GM18508 (cell line): ENCODE data around the gene FNDC11.
"Not testable (repeated sequence)": the region's sequence is repeated elsewhere in the genome, so short reads cannot be mapped to it uniquely, and the experiment has no call there.

Experiments used
- ATAC-seq: cut with Tn5 transposase; IDR thresholded peaks from one replicate; pipeline ENCODE4 v1.9.1; 2021; ENCODE audit warnings: moderate number of reproducible peaks; ENCODE audit not compliant: insufficient read depth, unreplicated experiment

FNDC11 gene

GRCh38 chr20:63565021-63565698 is 11.2 kb downstream of the FNDC11 start:
- no peak for ATAC-seq

DNA sequence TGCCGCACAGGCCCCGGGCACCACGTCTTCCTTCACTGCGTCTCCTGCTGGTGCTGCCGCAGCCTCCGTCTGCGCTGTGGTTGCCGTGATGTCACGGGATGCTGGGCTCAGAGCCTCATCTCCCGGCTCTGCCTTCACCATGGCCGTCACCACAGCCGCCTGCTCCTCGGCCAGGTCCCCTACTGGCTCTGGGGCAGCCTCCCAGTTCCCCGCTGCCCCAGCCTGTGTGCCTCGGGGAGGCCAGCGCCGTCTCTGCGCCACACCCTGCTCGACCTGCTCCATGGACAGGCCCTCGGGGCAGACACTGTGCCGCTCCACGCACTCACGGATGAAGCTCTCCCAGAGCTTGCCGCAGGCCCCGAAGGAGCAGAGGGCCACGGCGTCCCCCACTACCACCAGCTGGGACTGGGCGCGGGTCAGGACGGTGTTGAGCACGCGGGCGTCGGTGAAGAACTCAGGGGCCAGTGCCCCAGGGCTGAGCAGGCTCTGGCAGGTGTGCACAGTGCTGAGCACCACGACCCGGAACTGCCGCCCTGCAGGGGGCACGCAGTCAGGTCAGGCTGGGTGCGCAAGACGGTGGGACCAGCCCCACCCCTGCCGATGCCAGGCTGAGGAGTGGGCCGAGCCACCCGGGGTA is 11.9 kb downstream of the FNDC11 start:
- ATAC-seq: no peak

- ATAC-seq: no peak
These were observed 12.6 kb downstream of the FNDC11 start for GRCh38 chr20:63566395-63567135.

DNA sequence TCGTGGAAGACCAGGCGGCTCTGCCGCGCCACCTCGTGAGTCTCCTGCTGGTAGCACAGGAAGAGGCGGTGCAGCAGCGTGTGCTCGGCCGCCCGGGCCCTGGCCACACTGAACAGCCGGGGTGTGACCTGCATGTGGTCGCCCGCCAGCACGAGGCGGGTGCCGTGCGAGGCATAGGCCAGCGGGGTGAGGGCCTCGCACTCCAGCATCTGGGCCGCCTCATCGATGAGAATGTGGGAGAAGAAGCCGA is 13.1 kb downstream of the FNDC11 start:
- no peak for ATAC-seq

- no peak for ATAC-seq
These were observed 13.6 kb downstream of the FNDC11 start for GRCh38 chr20:63567386-63568169.

- ATAC-seq: no peak
These were observed 14.4 kb downstream of the FNDC11 start for GRCh38 chr20:63568170-63568981.

- no peak for ATAC-seq
These were observed 15.3 kb downstream of the FNDC11 start for GRCh38 chr20:63568986-63569949.

- ATAC-seq: no peak
These were observed 16.5 kb downstream of the FNDC11 start for GRCh38 chr20:63570281-63571086.

- not testable (repeated sequence) for ATAC-seq
These were observed 17.1 kb downstream of the FNDC11 start for GRCh38 chr20:63571087-63571478.

DNA sequence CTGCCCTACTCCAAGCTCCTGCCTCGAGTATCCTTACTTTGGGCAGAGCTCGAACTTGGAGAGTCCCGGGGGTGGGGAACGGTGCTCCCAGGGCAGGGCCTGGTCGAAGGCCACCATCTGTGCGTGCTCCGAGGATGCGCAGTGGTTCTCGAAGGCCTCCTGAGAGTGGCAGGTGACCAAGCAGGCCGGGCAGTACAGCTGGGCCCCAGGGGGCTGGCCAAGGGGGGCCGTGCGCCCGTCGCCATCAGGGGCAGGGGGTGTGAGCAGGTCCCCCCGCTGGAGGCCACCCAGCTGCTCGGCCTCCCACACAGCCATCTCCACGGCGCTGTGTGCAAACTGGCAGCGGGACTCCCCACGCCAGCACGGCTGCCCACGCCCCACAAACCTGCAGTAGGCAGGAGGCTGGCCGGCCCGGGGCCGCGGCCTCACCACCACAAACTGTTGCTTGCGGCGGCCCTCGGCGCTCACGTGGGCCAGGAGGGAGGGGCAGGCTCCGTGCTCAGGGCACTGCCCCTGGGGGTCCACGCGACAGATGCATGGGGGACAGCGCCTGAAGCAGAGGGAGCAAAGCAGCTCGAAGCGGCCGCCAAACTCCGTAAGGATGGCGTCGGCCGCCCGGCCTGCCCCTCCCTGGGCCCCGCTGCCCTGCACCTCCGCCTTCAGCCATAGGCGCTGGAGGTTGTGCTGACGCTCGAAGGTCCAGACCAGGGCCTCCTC is 18.3 kb downstream of the FNDC11 start:
- ATAC-seq: no peak

GRCh38 chr20:63572788-63573646 is 19.1 kb downstream of the FNDC11 start:
- ATAC-seq: no peak

- no peak for ATAC-seq
These were observed 19.7 kb downstream of the FNDC11 start for GRCh38 chr20:63573647-63574131.

DNA sequence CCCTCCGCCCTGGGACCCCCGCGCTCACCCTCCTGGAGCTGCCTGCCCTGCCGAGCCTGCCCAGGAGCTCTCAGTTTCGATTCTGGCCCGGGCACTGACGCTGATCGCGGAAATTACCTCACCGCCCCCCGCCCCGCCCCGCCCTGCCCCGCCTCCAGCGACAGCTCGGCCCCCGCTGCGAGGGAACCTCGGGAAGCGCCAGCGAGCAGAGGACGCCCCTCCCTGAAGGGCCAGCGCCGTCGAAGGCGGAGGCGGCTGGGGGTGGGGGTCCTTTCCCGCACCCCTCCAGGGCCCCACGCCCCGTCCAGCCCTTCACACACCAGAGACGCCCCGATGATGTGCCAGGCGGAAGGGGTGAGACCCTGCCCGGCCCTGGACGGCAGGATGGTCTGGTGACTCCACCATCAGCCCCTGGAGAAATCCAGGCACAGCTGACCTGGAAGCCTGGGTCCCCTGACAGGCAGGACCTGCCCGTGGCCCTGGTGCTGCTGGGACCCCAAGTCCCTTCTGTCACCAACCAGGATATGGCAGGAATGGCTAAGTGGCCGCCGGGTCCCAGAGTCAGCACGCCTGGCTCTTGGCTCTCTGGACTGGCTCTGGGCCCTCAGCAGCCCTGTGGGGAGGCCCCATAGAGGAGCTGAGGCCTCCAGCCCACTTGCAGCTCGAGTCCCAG is 20.3 kb downstream of the FNDC11 start, which contains the start of gene HELZ2:
TSS of gene HELZ2 (minus strand) at position 84 of the 673 bp plus-strand sequence. CDS start 1,854 bp downstream, outside the sequence.
- ATAC-seq: no peak

GRCh38 chr20:63574829-63575743 is 21.1 kb downstream of the FNDC11 start:
- ATAC-seq: no peak

DNA sequence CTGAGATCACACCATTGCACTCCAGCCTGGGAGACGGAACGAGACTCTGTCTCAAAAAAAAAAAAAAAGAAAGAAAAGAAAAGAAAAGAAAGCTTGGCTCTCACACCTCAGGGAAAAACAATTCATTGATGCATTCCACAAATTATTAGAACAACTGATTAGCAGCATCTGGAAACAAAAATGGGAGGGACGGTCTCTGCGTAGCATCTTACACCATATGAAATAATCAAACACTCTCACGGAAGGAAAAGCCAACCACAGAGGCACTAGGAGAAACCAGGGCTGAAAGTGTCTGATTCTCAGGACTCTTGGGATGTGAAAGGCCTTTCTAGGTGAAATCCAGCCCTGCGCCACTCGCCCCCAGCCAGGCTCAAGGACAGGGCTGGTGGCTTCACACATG is 22.4 kb downstream of the FNDC11 start:
- no peak for ATAC-seq
